Fibroblast of the aortic adventitia (primary cell): Measurements from ENCODE around the gene GRM8. TPM values are rescaled to one million over a fixed set of nuclear protein-coding genes. Genes with fewer than 3 reads are reported as not detected.

Experiments used
- DNase-seq: peaks from one replicate; pipeline ENCODE4 v3.0.0-alpha.2; 2010; ENCODE audit warnings: low read depth
- H3K4me3 ChIP-seq: 2 replicates; pipeline ENCODE4 v1.5.1; 2011; ENCODE audit warnings: low read depth, mild to moderate bottlenecking, control low read depth, low read length, moderate library complexity
- total RNA-seq: library from RNA; depleted of rRNA; stranded (reverse); fragments of >200 nt; gene quantifications from 2 replicates; pipeline ENCODE4 v1.2.3, GENCODE V29; 2012; ENCODE audit warnings: low replicate concordance
- TF ChIP-seq, protein P1 (sequence below): IDR thresholded peaks from 2 replicates; pipeline ENCODE4 v1.5.1; 2011; ENCODE audit warnings: mild to moderate bottlenecking, low read length, control low read depth, inconsistent platforms; ENCODE audit not compliant: insufficient read depth

The GRM8 gene
- total RNA-seq, 1 donor: 0.36 TPM

DNA sequence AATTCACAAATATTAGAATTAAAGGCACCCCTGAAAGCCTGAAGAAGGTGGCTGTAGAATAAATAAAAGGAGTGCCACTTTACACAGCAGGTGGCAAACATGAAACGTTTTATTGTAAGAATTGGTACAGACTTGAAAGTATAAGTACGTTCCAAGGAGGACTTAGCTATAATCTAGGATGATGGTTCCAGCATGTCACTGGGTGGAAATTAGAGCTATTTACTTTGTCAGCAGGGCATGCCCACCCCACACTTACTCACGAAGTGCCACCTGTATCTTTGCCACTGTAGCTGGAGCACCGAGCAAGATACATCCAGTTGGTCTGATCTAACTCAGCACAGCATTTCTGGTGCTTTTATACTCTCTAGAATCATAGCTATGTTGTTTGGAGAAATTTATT is 97.8 kb downstream of the GRM8 start:
- no peak overlapping the region for H3K4me3 ChIP-seq
- TF ChIP-seq, protein P1, sequence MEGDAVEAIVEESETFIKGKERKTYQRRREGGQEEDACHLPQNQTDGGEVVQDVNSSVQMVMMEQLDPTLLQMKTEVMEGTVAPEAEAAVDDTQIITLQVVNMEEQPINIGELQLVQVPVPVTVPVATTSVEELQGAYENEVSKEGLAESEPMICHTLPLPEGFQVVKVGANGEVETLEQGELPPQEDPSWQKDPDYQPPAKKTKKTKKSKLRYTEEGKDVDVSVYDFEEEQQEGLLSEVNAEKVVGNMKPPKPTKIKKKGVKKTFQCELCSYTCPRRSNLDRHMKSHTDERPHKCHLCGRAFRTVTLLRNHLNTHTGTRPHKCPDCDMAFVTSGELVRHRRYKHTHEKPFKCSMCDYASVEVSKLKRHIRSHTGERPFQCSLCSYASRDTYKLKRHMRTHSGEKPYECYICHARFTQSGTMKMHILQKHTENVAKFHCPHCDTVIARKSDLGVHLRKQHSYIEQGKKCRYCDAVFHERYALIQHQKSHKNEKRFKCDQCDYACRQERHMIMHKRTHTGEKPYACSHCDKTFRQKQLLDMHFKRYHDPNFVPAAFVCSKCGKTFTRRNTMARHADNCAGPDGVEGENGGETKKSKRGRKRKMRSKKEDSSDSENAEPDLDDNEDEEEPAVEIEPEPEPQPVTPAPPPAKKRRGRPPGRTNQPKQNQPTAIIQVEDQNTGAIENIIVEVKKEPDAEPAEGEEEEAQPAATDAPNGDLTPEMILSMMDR: no peak
- no peak for DNase-seq

DNA sequence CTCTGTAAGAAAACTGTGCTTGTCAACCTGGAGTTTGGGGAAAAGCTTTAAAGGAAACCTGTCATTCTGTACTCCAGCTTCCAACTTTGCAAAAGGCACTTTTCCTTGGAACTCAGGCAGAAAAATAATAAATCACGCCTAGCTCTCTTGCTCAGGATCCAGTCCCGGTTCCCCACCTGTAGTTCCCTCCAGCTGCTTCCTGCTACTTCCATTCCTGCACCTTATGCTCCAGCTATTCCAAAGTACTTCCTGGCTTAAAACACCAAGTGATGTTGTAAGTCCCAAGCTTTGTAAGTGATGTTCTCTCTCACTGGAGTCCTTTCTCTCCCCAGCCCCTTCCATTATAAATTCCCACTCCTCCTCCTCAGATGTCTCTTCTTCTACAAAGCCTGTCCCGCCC is 98.6 kb downstream of the GRM8 start:
- no peak overlapping the region for H3K4me3 ChIP-seq
- no peak for DNase-seq
- TF ChIP-seq, protein P1: no peak

DNA sequence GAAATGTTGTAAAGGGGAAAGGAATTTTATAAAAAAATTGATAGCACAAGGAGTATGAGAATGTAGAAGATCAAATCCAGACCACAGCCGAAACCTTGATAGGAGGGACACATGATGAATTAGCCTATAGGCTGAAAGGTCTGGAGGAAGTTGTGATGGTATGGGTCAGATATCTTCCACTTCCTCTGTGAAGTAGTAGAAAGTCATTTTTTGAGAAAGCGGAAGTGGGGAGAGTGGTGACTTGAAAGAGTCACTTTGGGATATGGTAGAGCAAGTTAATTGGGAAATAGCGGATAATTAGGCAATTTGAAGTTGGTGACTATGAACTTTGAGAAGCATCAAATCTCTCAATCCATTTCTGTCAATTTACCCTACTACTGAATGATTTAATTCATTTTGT is 99.4 kb downstream of the GRM8 start:
- TF ChIP-seq, protein P1: no peak
- DNase-seq: no peak
- no peak overlapping the region for H3K4me3 ChIP-seq

DNA sequence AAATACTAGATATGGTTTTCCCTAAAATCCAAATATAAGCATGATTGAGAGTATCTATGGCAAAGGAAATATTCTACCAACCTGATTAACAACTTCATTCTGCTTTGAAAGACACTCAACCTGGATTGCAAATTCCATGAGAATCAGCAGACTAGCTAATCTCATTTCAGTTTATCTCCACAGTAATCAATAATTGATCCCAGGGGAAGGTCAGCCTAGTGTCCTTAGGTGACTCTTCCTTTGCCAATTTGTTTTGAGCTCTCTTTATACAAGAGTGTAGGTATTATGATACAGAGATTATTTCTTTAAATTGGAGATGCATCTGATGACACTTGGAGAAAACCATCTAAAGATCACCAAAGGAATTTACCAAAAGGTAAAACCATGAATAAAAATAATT is 100.3 kb downstream of the GRM8 start:
- DNase-seq: no peak
- TF ChIP-seq, protein P1: no peak
- H3K4me3 ChIP-seq: no peak overlapping the region

DNA sequence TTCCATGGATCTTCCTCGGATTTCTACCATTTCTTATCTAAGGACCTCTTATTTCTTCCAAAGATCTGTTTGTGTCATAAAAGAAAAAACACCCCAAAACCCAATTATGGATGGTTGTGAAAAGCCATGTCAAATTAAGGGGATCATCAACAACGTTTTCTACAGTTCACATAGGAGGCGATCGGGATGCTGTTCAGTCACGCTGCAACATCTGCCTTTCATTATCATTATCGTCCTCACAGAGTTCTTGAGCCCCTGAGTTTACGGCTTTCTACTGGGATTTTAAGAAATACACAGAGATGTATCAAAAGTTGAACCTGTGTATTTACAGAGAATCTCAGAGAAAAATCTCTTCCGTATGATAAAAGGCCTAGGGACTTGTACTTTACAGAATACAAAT is 101.4 kb downstream of the GRM8 start:
- TF ChIP-seq, protein P1: no peak
- no peak overlapping the region for H3K4me3 ChIP-seq
- no peak for DNase-seq

DNA sequence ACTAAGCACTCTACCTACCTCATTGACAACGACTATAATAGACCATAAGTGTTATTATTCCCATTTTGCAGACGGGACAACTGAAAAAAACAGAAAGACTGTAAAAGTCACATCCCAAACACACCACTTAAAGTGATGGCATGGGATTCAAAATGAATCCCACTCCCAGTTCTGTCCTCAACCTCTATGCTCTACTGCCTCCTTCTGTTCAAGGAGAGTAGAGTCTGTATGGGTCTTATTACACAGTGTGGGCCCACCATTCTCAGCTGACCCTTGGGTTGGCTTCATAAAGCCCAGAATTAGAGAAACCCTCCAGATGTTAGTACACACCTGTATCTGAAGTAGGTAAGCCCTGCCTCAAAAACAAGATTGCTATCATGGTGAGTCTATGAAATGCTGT is 102.2 kb downstream of the GRM8 start:
- TF ChIP-seq, protein P1: no peak
- H3K4me3 ChIP-seq: no peak overlapping the region
- DNase-seq: no peak

DNA sequence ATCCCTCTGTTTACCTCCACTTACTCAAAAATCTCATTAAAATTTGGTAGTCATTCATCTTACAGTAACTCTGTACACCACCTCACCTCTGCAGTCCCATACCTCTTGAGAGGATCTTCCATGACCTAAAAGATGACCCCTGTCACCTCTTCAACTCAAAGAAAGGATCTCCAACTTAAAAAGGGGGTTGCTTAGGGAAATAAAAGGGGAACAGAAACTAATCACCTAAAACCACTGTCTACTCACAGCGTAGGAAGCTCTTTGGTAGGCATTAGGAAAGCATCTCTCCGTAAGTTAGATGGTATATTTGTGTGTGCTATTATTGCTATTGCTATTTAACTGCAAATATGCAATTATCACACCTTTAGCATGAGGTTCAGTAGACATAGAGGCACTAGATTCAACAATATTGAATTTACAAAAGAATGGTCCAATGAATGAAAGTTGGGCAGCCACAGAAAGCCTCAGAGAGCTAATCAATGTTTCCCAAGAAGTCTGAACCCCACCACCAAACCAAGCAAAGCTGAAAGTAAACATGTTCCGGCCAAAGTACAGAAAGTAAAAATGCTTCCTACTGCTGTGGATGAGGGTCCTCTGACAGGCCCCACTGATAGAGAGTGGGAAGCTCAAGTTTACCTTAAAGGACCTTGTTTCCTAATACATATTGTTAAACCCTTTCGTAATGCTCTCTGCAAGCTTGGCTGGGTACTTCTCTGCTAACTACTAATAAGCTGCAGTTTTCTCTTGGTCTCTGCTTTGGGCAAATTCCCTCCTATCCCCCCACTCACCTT is 105.8 kb downstream of the GRM8 start:
- H3K4me3 ChIP-seq: no peak overlapping the region
- TF ChIP-seq, protein P1: no peak
- DNase-seq: no peak
